ENCODE data around the gene NKAIN2. TPM values are rescaled to one million over a fixed set of nuclear protein-coding genes. Genes with fewer than 3 reads are reported as not detected.

Gene NKAIN2
- total and polyA plus RNA-seq, 5 donors from 2014 or later = not detected

DNA sequence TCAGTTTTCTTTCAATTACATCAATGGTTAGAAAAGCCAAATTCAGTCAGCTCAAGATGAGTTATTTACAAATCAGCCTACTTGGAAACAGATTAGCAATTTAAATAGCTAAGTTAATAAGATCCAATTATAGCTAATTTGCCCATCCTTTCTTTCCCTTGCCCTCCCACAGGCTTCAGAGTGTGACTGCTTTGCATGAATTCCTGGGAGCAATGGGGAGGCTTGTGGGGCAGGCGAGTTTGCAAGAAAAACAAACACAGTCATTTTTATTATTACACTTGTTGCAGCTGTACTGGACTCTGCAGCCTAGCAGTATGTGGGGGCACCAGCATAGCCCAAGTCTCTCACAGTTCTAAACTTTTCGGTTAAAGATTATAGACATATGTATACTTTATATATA is 219.0 kb downstream of the NKAIN2 start:
- Mint-ChIP-seq H3K36me3 (no peaks in the 10 kb centered on the region), H3K4me1 (no peaks in the 10 kb centered on the region), H3K27me3 (no peaks in the 10 kb centered on the region), H3K4me3 (no peak overlapping the region), H3K9me3 (peaks cover 0 to 8% (median 0%) of the 10 kb centered on the region in 7 donors), H3K27ac (no peak overlapping the region)
- ATAC-seq (ENCODE audit: low read depth in 2 of 2) = no peak
- H3K36me3 ChIP-seq (ENCODE audit: control insufficient read depth, insufficient read depth, low read length) = no peaks in the 10 kb centered on the region
- no peak overlapping the region for H3K27ac ChIP-seq (ENCODE audit: insufficient read depth, low read length, poor library complexity, severe bottlenecking)
- no peaks in the 10 kb centered on the region for H3K9me3 ChIP-seq (ENCODE audit: control insufficient read depth in 2 of 2, low read length in 2 of 2)
- H3K27me3 ChIP-seq (ENCODE audit: control insufficient read depth, insufficient read depth, low read length) = no peaks in the 10 kb centered on the region
- H3K4me1 ChIP-seq (ENCODE audit: control insufficient read depth, insufficient read depth, low read length, poor library complexity, severe bottlenecking) = no peaks in the 10 kb centered on the region
- no peak for DNase-seq
- H3K4me3 ChIP-seq (ENCODE audit: low read depth, low read length) = no peak overlapping the region

DNA sequence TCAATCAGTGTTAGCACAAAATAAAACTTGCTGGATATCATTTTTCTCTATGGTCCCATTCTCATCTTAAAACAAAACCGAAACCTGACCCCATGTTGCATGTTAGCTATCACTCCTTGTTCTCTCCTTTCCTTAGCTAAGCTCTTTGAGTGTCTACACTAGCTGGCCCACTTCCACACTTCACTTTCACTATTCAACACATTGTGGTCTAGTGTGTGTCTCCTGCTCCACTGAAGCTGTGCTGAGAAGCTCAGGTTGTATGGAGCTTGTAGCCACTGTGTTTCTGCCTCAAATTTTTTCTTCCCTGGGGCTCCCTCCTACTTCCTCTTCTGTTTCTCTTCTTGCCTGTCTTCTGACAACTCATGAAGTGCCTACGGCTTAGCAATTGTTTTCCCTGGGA is 223.0 kb downstream of the NKAIN2 start:
- no peak overlapping the region for H3K4me3 Mint-ChIP-seq
- Histone ChIP-seq H3K9me3 (ENCODE audit: control insufficient read depth in 2 of 2, low read length in 2 of 2) (no peaks in the 10 kb centered on the region), H3K27me3 (ENCODE audit: control insufficient read depth, insufficient read depth, low read length) (no peaks in the 10 kb centered on the region), H3K27ac (ENCODE audit: insufficient read depth, low read length, poor library complexity, severe bottlenecking) (no peak overlapping the region), H3K36me3 (ENCODE audit: control insufficient read depth, insufficient read depth, low read length) (no peaks in the 10 kb centered on the region), H3K4me1 (ENCODE audit: control insufficient read depth, insufficient read depth, low read length, poor library complexity, severe bottlenecking) (no peaks in the 10 kb centered on the region), H3K4me3 (ENCODE audit: low read depth, low read length) (no peak overlapping the region)
- H3K27ac Mint-ChIP-seq = no peak overlapping the region
- H3K27me3 Mint-ChIP-seq = no peaks in the 10 kb centered on the region
- H3K9me3 Mint-ChIP-seq = peaks cover 0 to 9% (median 3%) of the 10 kb centered on the region in 7 donors
- no peak for DNase-seq
- H3K4me1 Mint-ChIP-seq = no peaks in the 10 kb centered on the region
- H3K36me3 Mint-ChIP-seq = no peaks in the 10 kb centered on the region
- no peak for ATAC-seq (ENCODE audit: low read depth in 2 of 2)

DNA sequence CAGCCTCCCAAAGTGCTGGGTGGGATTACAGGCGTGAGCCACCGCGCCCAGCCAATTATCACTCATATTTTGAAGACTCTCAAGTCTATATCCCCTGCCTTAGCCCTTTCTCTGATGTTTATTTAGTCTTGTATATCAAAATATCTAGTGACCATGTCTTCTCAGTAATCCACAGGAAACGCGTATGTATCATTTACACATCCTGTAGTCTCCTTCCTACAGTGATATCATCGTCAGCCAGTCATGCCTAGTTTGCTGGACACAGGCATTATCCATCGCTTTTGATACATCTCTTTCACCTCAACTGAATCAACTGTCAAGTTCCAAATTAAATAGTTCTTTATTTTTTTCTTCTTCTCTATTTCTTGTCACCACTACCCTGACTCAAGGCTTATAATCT is 223.7 kb downstream of the NKAIN2 start:
- Histone ChIP-seq H3K36me3 (ENCODE audit: control insufficient read depth, insufficient read depth, low read length) (no peaks in the 10 kb centered on the region), H3K27me3 (ENCODE audit: control insufficient read depth, insufficient read depth, low read length) (no peaks in the 10 kb centered on the region), H3K4me1 (ENCODE audit: control insufficient read depth, insufficient read depth, low read length, poor library complexity, severe bottlenecking) (no peaks in the 10 kb centered on the region), H3K4me3 (ENCODE audit: low read depth, low read length) (no peak overlapping the region), H3K9me3 (ENCODE audit: control insufficient read depth in 2 of 2, low read length in 2 of 2) (no peaks in the 10 kb centered on the region), H3K27ac (ENCODE audit: insufficient read depth, low read length, poor library complexity, severe bottlenecking) (no peak overlapping the region)
- Mint-ChIP-seq H3K27me3 (no peaks in the 10 kb centered on the region), H3K36me3 (no peaks in the 10 kb centered on the region), H3K4me1 (no peaks in the 10 kb centered on the region), H3K27ac (no peak overlapping the region), H3K4me3 (no peak overlapping the region), H3K9me3 (peaks cover 0 to 9% (median 3%) of the 10 kb centered on the region in 7 donors)
- DNase-seq (no peak), ATAC-seq (ENCODE audit: low read depth in 2 of 2) (no peak)

DNA sequence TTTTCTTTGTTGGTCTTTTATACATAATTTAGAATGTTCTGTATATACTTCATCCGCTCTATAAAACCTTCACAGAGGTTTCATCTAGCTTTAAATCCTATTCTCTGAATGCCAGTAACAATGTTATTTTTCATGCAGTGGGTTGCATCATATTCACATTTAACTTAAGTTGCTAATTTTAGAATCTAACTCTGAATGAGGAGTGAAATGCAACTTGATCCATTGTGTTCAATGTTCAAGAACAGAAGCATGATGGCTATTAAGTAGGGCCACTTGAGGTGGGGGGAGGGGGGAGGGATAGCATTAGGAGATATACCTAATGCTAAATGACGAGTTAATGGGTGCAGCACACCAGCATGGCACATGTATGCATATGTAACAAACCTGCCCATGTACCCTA is 224.5 kb downstream of the NKAIN2 start:
- Histone ChIP-seq H3K4me3 (ENCODE audit: low read depth, low read length) (no peak overlapping the region), H3K36me3 (ENCODE audit: control insufficient read depth, insufficient read depth, low read length) (no peaks in the 10 kb centered on the region), H3K27ac (ENCODE audit: insufficient read depth, low read length, poor library complexity, severe bottlenecking) (no peak overlapping the region), H3K27me3 (ENCODE audit: control insufficient read depth, insufficient read depth, low read length) (no peaks in the 10 kb centered on the region), H3K9me3 (ENCODE audit: control insufficient read depth in 2 of 2, low read length in 2 of 2) (no peaks in the 10 kb centered on the region), H3K4me1 (ENCODE audit: control insufficient read depth, insufficient read depth, low read length, poor library complexity, severe bottlenecking) (no peaks in the 10 kb centered on the region)
- Mint-ChIP-seq H3K27me3 (no peaks in the 10 kb centered on the region), H3K27ac (no peak overlapping the region), H3K9me3 (peaks cover 0 to 9% (median 3%) of the 10 kb centered on the region in 7 donors), H3K36me3 (no peaks in the 10 kb centered on the region), H3K4me3 (no peak overlapping the region), H3K4me1 (no peaks in the 10 kb centered on the region)
- DNase-seq (no peak), ATAC-seq (ENCODE audit: low read depth in 2 of 2) (no peak)

DNA sequence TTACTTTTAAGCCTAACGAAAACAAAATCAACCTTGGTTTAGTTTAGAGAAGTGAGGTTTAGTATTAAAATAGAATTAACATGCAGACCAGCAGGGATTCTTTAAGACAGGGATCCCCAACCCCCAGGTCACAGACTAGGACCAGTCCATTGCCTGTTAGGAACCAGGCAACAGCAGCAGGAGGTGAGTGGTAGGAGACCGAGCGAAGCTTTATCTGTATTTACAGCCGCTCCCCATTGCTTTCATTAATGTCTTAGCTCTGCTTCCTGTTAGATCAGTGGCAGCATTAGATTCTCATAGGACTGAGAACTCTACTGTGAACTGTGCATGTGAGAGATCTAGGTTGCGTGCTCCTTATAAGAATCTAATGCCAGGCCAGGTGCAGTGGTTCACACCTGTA is 225.9 kb downstream of the NKAIN2 start:
- Histone ChIP-seq H3K27me3 (ENCODE audit: control insufficient read depth, insufficient read depth, low read length) (no peaks in the 10 kb centered on the region), H3K9me3 (ENCODE audit: control insufficient read depth in 2 of 2, low read length in 2 of 2) (no peaks in the 10 kb centered on the region), H3K36me3 (ENCODE audit: control insufficient read depth, insufficient read depth, low read length) (no peaks in the 10 kb centered on the region), H3K4me1 (ENCODE audit: control insufficient read depth, insufficient read depth, low read length, poor library complexity, severe bottlenecking) (no peaks in the 10 kb centered on the region), H3K4me3 (ENCODE audit: low read depth, low read length) (no peak overlapping the region), H3K27ac (ENCODE audit: insufficient read depth, low read length, poor library complexity, severe bottlenecking) (no peak overlapping the region)
- Mint-ChIP-seq H3K9me3 (peaks cover 0 to 9% (median 3%) of the 10 kb centered on the region in 7 donors), H3K4me3 (no peak overlapping the region), H3K27me3 (no peaks in the 10 kb centered on the region), H3K4me1 (no peaks in the 10 kb centered on the region), H3K27ac (no peak overlapping the region), H3K36me3 (no peaks in the 10 kb centered on the region)
- DNase-seq (no peak), ATAC-seq (ENCODE audit: low read depth in 2 of 2) (no peak)

DNA sequence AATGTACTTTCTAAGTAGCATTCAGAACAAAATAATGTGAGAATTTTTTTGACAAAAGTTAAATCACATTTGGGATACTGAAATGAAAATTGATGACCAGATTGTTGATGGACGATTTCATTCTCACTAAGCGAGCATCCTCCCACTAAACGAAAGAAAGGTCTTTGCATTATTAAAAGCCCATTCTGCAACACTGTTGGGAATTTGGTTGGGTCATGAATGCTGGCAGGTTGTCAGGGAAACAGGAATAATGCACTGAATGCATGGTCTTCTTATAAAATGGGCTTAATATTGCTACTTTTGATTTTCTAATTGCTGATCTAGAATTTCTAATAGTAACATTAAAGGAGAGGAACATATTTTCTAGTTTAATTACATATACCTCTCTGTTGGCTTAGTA is 229.8 kb downstream of the NKAIN2 start:
- no peaks in the 10 kb centered on the region for H3K36me3 ChIP-seq (ENCODE audit: control insufficient read depth, insufficient read depth, low read length)
- H3K27ac ChIP-seq (ENCODE audit: insufficient read depth, low read length, poor library complexity, severe bottlenecking) = no peak overlapping the region
- no peak for ATAC-seq (ENCODE audit: low read depth in 2 of 2)
- H3K9me3 Mint-ChIP-seq = peaks cover 0 to 17% (median 4%) of the 10 kb centered on the region in 7 donors
- no peaks in the 10 kb centered on the region for H3K4me1 Mint-ChIP-seq
- no peak overlapping the region for H3K4me3 ChIP-seq (ENCODE audit: low read depth, low read length)
- DNase-seq = no peak
- H3K4me3 Mint-ChIP-seq = no peak overlapping the region
- no peaks in the 10 kb centered on the region for H3K36me3 Mint-ChIP-seq
- no peaks in the 10 kb centered on the region for H3K4me1 ChIP-seq (ENCODE audit: control insufficient read depth, insufficient read depth, low read length, poor library complexity, severe bottlenecking)
- H3K27ac Mint-ChIP-seq = no peak overlapping the region
- H3K27me3 Mint-ChIP-seq = no peaks in the 10 kb centered on the region
- H3K9me3 ChIP-seq (ENCODE audit: control insufficient read depth in 2 of 2, low read length in 2 of 2) = peaks cover 0 to 3% of the 10 kb centered on the region in 2 experiments
- no peaks in the 10 kb centered on the region for H3K27me3 ChIP-seq (ENCODE audit: control insufficient read depth, insufficient read depth, low read length)

DNA sequence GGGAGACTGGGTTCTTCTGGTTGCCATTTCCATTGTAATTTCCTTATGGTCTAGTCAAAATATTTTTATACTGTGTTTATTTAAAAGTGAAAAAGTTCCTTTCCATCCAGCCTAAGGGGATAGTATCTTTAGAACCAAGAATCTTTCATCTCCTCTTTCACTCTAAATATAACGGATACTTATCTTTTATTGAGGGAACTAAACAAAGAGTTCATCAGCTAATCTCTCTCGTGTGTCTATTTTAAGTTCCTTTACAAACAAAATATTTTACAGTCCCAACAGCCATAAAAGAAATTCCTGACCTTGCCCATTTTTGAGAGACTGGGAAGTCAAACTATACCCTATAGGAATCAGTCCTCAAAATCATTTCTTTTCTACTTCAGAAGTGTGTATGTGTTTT is 232.7 kb downstream of the NKAIN2 start:
- no peaks in the 10 kb centered on the region for H3K27me3 Mint-ChIP-seq
- no peak for ATAC-seq (ENCODE audit: low read depth in 2 of 2)

DNA sequence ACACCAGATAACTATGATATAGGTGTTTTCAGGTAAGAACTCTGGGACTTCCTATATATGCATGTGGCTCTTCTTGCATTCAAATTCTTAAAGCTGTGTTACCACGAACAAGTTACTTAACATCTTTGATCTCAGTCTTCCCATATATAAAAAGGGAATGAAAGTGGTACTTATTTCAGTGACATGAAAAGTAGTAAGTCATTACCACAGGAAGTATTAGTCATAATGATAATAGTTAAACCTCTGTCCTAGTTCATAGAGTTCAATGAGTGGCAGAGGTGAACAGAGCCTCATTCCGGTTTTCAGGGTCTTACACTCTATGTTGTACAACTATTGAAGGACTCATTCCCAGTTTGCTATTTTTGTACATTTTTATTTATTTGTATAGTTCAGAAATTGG is 237.0 kb downstream of the NKAIN2 start:
- ATAC-seq (ENCODE audit: low read depth in 2 of 2) (no peak), DNase-seq (no peak)
- H3K9me3 ChIP-seq (ENCODE audit: control insufficient read depth in 2 of 2, low read length in 2 of 2) = peaks cover 0 to 3% of the 10 kb centered on the region in 2 experiments
- Mint-ChIP-seq H3K4me1 (no peaks in the 10 kb centered on the region), H3K9me3 (peaks cover 0 to 12% (median 2%) of the 10 kb centered on the region in 7 donors), H3K4me3 (no peak overlapping the region), H3K27ac (no peak overlapping the region), H3K27me3 (no peaks in the 10 kb centered on the region), H3K36me3 (no peaks in the 10 kb centered on the region)
- H3K27ac ChIP-seq (ENCODE audit: insufficient read depth, low read length, poor library complexity, severe bottlenecking) = no peak overlapping the region
- no peaks in the 10 kb centered on the region for H3K27me3 ChIP-seq (ENCODE audit: control insufficient read depth, insufficient read depth, low read length)
- no peak overlapping the region for H3K4me3 ChIP-seq (ENCODE audit: low read depth, low read length)
- H3K36me3 ChIP-seq (ENCODE audit: control insufficient read depth, insufficient read depth, low read length) = no peaks in the 10 kb centered on the region
- H3K4me1 ChIP-seq (ENCODE audit: control insufficient read depth, insufficient read depth, low read length, poor library complexity, severe bottlenecking) = no peaks in the 10 kb centered on the region

More for the DNA sequence above, 232.7 kb downstream of the NKAIN2 start:
- H3K36me3 Mint-ChIP-seq = no peaks in the 10 kb centered on the region
- no peaks in the 10 kb centered on the region for H3K4me1 Mint-ChIP-seq
- Histone ChIP-seq H3K27me3 (ENCODE audit: control insufficient read depth, insufficient read depth, low read length) (no peaks in the 10 kb centered on the region), H3K27ac (ENCODE audit: insufficient read depth, low read length, poor library complexity, severe bottlenecking) (no peak overlapping the region), H3K4me3 (ENCODE audit: low read depth, low read length) (no peak overlapping the region), H3K9me3 (ENCODE audit: control insufficient read depth in 2 of 2, low read length in 2 of 2) (peaks cover 0 to 3% of the 10 kb centered on the region in 2 experiments), H3K36me3 (ENCODE audit: control insufficient read depth, insufficient read depth, low read length) (no peaks in the 10 kb centered on the region), H3K4me1 (ENCODE audit: control insufficient read depth, insufficient read depth, low read length, poor library complexity, severe bottlenecking) (no peaks in the 10 kb centered on the region)
- no peak overlapping the region for H3K4me3 Mint-ChIP-seq
- peaks cover 0 to 17% (median 0%) of the 10 kb centered on the region in 7 donors for H3K9me3 Mint-ChIP-seq
- H3K27ac Mint-ChIP-seq = no peak overlapping the region
- no peak for DNase-seq

All from CD4-positive, CD25-positive, alpha-beta regulatory T cell (primary cell).